Measurements from ENCODE around the gene HOXA3.

Gene HOXA3

GRCh38 chr7:27096768-27097514 lies 55.4 kb downstream of the HOXA3 start:
- Histone ChIP-seq H3K27me3 (ENCODE audit: control insufficient read depth, insufficient read depth, low read length) (peaks cover 93% of the 10 kb centered on the region), H3K9ac (ENCODE audit: low read depth, low read length) (no peak overlapping the region), H3K4me1 (ENCODE audit: control insufficient read depth, insufficient read depth, low read length) (peaks cover 25% of the 10 kb centered on the region), H3K9me3 (ENCODE audit: control insufficient read depth, insufficient read depth, low read length) (no peaks in the 10 kb centered on the region), H3K36me3 (ENCODE audit: control insufficient read depth, insufficient read depth, low read length) (no peaks in the 10 kb centered on the region), H3K4me3 (ENCODE audit: low read depth, low read length) (peak overlapping the region; percentile 54)

- Histone ChIP-seq H3K4me1 (ENCODE audit: control insufficient read depth, insufficient read depth, low read length) (peaks cover 32% of the 10 kb centered on the region), H3K36me3 (ENCODE audit: control insufficient read depth, insufficient read depth, low read length) (no peaks in the 10 kb centered on the region), H3K9ac (ENCODE audit: low read depth, low read length) (no peak within 1 kb of the TSS), H3K27me3 (ENCODE audit: control insufficient read depth, insufficient read depth, low read length) (peaks cover 90% of the 10 kb centered on the region), H3K4me3 (ENCODE audit: low read depth, low read length) (peak within 1 kb of the TSS; percentile 54), H3K9me3 (ENCODE audit: control insufficient read depth, insufficient read depth, low read length) (no peaks in the 10 kb centered on the region)
These were observed 56.3 kb downstream of the HOXA3 start, which contains the start of gene HOXA1 for GRCh38 chr7:27095897-27096767. HOXA1 (minus strand) TSS chr7:27096000; CDS start chr7:27095912, 88 bp downstream.

GRCh38 chr7:27095050-27095896 lies 57.1 kb downstream of the HOXA3 start:
- peak overlapping the region; percentile 37 for H3K4me3 ChIP-seq (ENCODE audit: low read depth, low read length)
- no peak overlapping the region for H3K9ac ChIP-seq (ENCODE audit: low read depth, low read length)
- H3K27me3 ChIP-seq (ENCODE audit: control insufficient read depth, insufficient read depth, low read length) = peaks cover 90% of the 10 kb centered on the region
- no peaks in the 10 kb centered on the region for H3K9me3 ChIP-seq (ENCODE audit: control insufficient read depth, insufficient read depth, low read length)
- no peaks in the 10 kb centered on the region for H3K36me3 ChIP-seq (ENCODE audit: control insufficient read depth, insufficient read depth, low read length)
- peaks cover 32% of the 10 kb centered on the region for H3K4me1 ChIP-seq (ENCODE audit: control insufficient read depth, insufficient read depth, low read length)

DNA sequence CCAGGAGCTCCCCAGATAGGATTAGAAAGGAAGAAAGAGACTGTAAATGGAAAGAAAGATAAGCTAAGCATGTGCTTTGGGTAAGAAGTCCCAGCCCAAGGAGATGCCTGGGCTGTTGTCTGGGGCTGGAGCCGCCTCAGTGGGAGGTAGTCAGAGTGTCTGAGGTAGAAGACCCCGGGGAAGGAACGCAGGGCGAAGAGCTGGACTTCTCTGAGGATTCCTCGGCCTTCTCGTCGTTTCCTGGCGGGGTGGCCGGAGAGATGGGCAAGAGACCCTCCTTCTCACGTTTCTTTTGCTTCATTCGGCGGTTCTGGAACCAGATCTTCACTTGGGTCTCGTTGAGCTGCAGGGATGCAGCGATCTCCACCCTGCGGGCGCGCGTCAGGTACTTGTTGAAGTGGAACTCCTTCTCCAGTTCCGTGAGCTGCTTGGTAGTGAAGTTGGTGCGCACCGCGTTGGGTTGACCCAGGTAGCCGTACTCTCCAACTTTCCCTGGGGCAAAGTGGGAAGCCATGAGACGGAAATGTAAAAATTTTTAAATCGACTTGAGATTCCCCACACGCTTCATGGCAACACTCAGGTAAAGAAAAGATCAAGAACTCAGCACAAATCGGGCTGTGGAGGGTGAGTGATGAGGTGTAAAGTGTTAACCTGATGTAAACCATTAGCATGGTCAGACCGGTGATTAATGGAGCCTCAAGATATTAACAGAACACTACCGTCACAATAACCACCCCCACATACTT lies 57.9 kb downstream of the HOXA3 start:
- peak overlapping the region; percentile 37 for H3K4me3 ChIP-seq (ENCODE audit: low read depth, low read length)
- no peaks in the 10 kb centered on the region for H3K36me3 ChIP-seq (ENCODE audit: control insufficient read depth, insufficient read depth, low read length)
- no peak overlapping the region for H3K9ac ChIP-seq (ENCODE audit: low read depth, low read length)
- no peaks in the 10 kb centered on the region for H3K9me3 ChIP-seq (ENCODE audit: control insufficient read depth, insufficient read depth, low read length)
- peaks cover 90% of the 10 kb centered on the region for H3K27me3 ChIP-seq (ENCODE audit: control insufficient read depth, insufficient read depth, low read length)
- H3K4me1 ChIP-seq (ENCODE audit: control insufficient read depth, insufficient read depth, low read length) = peaks cover 35% of the 10 kb centered on the region

DNA sequence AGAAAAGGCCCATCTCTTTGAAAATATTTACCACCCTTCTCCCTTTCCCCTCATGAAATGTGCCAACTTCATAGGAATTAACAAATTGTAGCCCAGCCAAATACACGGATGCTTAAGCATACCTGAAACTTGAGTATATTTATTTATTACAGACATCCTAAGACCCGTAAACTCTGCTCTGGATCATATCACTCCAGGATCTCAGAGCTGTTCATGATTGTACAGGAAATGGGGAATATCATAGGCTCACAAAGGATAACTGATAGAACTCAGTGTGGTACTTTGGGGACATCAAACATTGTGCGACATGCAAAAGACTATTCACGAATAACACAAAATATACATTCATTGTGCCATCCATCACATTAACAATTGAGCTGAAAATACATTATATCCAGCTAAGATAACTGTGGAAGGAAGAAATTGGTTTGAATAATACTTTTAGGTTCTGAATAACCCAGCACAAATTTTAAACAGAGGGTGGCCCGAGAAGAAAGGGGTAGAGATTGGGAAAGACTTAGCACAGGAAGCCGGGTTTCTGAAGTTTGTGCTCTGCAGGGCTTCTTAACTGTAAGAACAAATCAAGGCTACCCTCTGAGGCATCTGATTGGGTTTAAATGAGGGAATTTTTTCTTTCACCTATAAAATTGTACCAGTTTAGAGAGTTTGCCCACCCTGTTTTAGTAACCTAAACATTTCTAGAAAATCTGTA lies 59.0 kb downstream of the HOXA3 start:
- Histone ChIP-seq H3K4me3 (ENCODE audit: low read depth, low read length) (no peak overlapping the region), H3K27me3 (ENCODE audit: control insufficient read depth, insufficient read depth, low read length) (peaks cover 90% of the 10 kb centered on the region), H3K36me3 (ENCODE audit: control insufficient read depth, insufficient read depth, low read length) (no peaks in the 10 kb centered on the region), H3K9ac (ENCODE audit: low read depth, low read length) (no peak overlapping the region), H3K4me1 (ENCODE audit: control insufficient read depth, insufficient read depth, low read length) (peaks cover 37% of the 10 kb centered on the region), H3K9me3 (ENCODE audit: control insufficient read depth, insufficient read depth, low read length) (no peaks in the 10 kb centered on the region)

- no peaks in the 10 kb centered on the region for H3K9me3 ChIP-seq (ENCODE audit: control insufficient read depth, insufficient read depth, low read length)
- no peak overlapping the region for H3K9ac ChIP-seq (ENCODE audit: low read depth, low read length)
- no peaks in the 10 kb centered on the region for H3K36me3 ChIP-seq (ENCODE audit: control insufficient read depth, insufficient read depth, low read length)
- H3K27me3 ChIP-seq (ENCODE audit: control insufficient read depth, insufficient read depth, low read length) = peaks cover 90% of the 10 kb centered on the region
- peaks cover 37% of the 10 kb centered on the region for H3K4me1 ChIP-seq (ENCODE audit: control insufficient read depth, insufficient read depth, low read length)
- peak overlapping the region; percentile 10 for H3K4me3 ChIP-seq (ENCODE audit: low read depth, low read length)
These were observed 59.6 kb downstream of the HOXA3 start for GRCh38 chr7:27092819-27093110.

- H3K4me3 ChIP-seq (ENCODE audit: low read depth, low read length) = peak overlapping the region; percentile 10
- peaks cover 90% of the 10 kb centered on the region for H3K27me3 ChIP-seq (ENCODE audit: control insufficient read depth, insufficient read depth, low read length)
These were observed 60.2 kb downstream of the HOXA3 start for GRCh38 chr7:27091941-27092818.

DNA sequence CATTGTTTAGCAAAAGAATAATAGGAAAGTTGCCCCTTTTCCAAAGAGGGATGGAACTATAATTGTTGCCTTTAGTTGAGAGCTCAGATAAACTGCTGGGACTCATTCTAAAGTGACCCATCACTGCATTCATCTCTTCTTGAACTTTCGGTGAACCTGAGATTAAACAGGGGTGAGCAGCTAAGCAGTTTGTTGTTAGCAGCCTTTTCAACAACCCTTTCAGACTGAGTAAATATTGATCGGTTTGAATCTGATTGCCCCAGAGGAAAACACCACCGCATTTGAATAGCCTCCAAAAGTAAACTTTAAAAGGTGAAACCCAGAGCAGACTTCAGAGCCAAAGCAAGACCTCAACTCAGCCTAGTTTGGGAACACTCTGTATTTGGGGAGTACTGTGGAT lies 61.3 kb downstream of the HOXA3 start:
- H3K36me3 ChIP-seq (ENCODE audit: control insufficient read depth, insufficient read depth, low read length) = no peaks in the 10 kb centered on the region
- H3K9me3 ChIP-seq (ENCODE audit: control insufficient read depth, insufficient read depth, low read length) = no peaks in the 10 kb centered on the region
- H3K27me3 ChIP-seq (ENCODE audit: control insufficient read depth, insufficient read depth, low read length) = peaks cover 91% of the 10 kb centered on the region
- H3K4me3 ChIP-seq (ENCODE audit: low read depth, low read length) = no peak overlapping the region
- peaks cover 33% of the 10 kb centered on the region for H3K4me1 ChIP-seq (ENCODE audit: control insufficient read depth, insufficient read depth, low read length)
- no peak overlapping the region for H3K9ac ChIP-seq (ENCODE audit: low read depth, low read length)

More at GRCh38 chr7:27091941-27092818, 60.2 kb downstream of the HOXA3 start:
- H3K9me3 ChIP-seq (ENCODE audit: control insufficient read depth, insufficient read depth, low read length) = no peaks in the 10 kb centered on the region
- H3K9ac ChIP-seq (ENCODE audit: low read depth, low read length) = no peak overlapping the region
- no peaks in the 10 kb centered on the region for H3K36me3 ChIP-seq (ENCODE audit: control insufficient read depth, insufficient read depth, low read length)
- H3K4me1 ChIP-seq (ENCODE audit: control insufficient read depth, insufficient read depth, low read length) = peaks cover 33% of the 10 kb centered on the region

GRCh38 chr7:27088002-27088922 lies 64.1 kb downstream of the HOXA3 start:
- Histone ChIP-seq H3K36me3 (ENCODE audit: control insufficient read depth, insufficient read depth, low read length) (no peaks in the 10 kb centered on the region), H3K9ac (ENCODE audit: low read depth, low read length) (no peak overlapping the region), H3K4me3 (ENCODE audit: low read depth, low read length) (peak overlapping the region; percentile 37), H3K4me1 (ENCODE audit: control insufficient read depth, insufficient read depth, low read length) (peaks cover 32% of the 10 kb centered on the region), H3K27me3 (ENCODE audit: control insufficient read depth, insufficient read depth, low read length) (peaks cover 79% of the 10 kb centered on the region), H3K9me3 (ENCODE audit: control insufficient read depth, insufficient read depth, low read length) (no peaks in the 10 kb centered on the region)

Measured in iPS-15b (cell line).